Measurements from ENCODE around the gene RNGTT. TPM values are rescaled to one million over a fixed set of nuclear protein-coding genes. Genes with fewer than 3 reads are reported as not detected.

RNGTT gene
- total RNA-seq, 2 donors from 2014 or later, result 7.5 to 11.3 TPM

DNA sequence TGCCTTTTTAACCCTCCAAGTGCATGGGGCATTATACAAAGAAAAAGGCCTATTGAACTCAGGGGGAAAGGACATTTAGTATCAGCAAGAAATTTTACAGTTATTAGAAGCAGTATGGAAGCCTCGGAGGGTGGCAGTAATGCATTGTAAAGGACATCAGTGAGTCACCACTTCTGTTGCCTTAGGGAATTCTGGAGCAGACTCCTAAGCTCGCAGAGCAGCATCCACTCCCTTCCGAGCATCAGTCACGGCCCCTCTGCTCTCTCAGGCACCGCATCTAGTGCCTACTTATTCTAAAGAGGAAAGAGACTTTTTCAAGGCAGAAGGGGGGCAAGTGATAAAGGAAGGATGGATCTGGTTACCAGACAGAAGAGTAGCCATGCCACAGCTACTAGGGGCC lies 296.5 kb downstream of the RNGTT start:
- DNase-seq (ENCODE audit: low spot score), result no peak
- TF ChIP-seq, protein P1, sequence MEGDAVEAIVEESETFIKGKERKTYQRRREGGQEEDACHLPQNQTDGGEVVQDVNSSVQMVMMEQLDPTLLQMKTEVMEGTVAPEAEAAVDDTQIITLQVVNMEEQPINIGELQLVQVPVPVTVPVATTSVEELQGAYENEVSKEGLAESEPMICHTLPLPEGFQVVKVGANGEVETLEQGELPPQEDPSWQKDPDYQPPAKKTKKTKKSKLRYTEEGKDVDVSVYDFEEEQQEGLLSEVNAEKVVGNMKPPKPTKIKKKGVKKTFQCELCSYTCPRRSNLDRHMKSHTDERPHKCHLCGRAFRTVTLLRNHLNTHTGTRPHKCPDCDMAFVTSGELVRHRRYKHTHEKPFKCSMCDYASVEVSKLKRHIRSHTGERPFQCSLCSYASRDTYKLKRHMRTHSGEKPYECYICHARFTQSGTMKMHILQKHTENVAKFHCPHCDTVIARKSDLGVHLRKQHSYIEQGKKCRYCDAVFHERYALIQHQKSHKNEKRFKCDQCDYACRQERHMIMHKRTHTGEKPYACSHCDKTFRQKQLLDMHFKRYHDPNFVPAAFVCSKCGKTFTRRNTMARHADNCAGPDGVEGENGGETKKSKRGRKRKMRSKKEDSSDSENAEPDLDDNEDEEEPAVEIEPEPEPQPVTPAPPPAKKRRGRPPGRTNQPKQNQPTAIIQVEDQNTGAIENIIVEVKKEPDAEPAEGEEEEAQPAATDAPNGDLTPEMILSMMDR (IDR thresholded peaks at IDR 0.05), result no peak
- Histone ChIP-seq H3K36me3 (no peaks in the 10 kb centered on the region), H3K4me1 (no peaks in the 10 kb centered on the region), H3K27ac (no peak overlapping the region), H3K4me3 (no peak overlapping the region), H3K9me3 (peaks cover 0 to 29% of the 10 kb centered on the region in 2 donors), H3K27me3 (no peaks in the 10 kb centered on the region)

DNA sequence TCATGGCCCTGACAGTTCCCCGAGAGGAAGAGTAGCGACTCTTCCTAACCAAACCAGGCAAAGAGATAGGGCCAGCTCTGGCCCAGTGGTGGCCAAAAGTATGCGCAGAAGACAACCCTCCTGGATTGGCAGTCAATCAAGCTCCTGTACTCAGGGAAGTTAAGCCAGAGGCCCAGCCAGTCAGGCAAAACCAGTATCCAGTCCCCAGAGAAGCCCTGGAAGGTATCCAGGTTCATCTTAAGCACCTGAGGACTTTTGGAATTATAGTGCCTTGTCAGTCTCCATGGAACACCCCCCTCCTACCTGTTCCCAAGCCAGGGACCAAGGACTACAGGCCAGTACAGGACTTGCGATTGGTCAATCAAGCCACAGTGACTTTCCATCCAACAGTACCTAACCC lies 298.3 kb downstream of the RNGTT start:
- Histone ChIP-seq H3K36me3 (no peaks in the 10 kb centered on the region), H3K27ac (no peak overlapping the region), H3K4me1 (no peaks in the 10 kb centered on the region), H3K4me3 (no peak overlapping the region), H3K9me3 (peaks cover 0 to 26% of the 10 kb centered on the region in 2 donors), H3K27me3 (no peaks in the 10 kb centered on the region)
- TF ChIP-seq, protein P1 (IDR thresholded peaks at IDR 0.05), result no peak
- DNase-seq (ENCODE audit: low spot score), result no peak

DNA sequence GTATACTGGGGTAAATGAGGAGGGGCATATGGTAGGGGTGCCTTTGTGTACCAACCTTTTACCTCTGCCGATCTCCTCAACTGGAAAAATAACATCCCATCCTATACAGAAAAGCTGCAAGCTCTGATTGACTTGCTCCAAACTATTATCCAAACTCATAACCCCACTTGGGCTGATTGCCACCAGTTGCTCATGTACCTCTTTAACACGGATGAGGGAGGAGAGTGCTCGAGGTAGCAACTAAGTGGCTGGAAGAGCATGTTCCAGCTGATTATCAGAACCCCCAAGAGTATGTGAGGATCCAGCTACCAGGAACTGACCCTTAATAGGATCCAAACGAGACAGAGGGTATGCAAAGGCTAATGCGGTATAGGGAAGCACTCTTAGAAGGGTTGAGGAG lies 299.6 kb downstream of the RNGTT start:
- Histone ChIP-seq H3K36me3 (no peaks in the 10 kb centered on the region), H3K27ac (no peak overlapping the region), H3K4me3 (no peak overlapping the region), H3K27me3 (no peaks in the 10 kb centered on the region), H3K9me3 (peaks cover 0 to 29% of the 10 kb centered on the region in 2 donors), H3K4me1 (no peaks in the 10 kb centered on the region)
- TF ChIP-seq, protein P1 (IDR thresholded peaks at IDR 0.05), result no peak
- DNase-seq (ENCODE audit: low spot score), result no peak

DNA sequence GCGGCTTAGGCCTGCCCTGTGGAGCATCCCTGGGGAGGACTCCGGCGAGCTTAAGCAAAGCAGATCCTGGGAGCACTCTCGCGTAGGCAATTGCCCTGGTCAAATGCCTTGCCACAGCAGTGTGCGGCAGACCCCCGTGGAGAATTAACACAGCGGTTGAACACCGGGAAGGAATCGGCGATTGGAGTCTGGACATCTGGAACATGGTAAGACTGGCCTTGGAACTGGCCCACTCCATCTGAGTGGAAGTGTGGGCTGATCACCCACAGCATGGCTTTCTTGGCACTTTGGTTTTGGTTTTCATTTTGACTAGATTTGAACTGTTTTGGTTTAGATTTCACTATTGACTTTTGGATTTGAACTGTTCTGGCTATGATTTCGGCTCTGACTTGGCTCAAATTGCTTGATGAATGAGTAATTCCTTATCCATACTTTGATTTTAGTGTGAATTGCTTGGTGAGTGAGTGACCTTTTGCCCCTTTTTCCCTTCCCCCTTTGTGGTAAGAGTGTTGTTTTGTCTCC lies 300.7 kb downstream of the RNGTT start:
- Histone ChIP-seq H3K4me1 (no peaks in the 10 kb centered on the region), H3K9me3 (peaks cover 0 to 33% of the 10 kb centered on the region in 2 donors), H3K27me3 (no peaks in the 10 kb centered on the region), H3K27ac (no peak overlapping the region), H3K36me3 (no peaks in the 10 kb centered on the region), H3K4me3 (no peak overlapping the region)
- TF ChIP-seq, protein P1 (IDR thresholded peaks at IDR 0.05), result no peak
- DNase-seq (ENCODE audit: low spot score), result no peak

DNA sequence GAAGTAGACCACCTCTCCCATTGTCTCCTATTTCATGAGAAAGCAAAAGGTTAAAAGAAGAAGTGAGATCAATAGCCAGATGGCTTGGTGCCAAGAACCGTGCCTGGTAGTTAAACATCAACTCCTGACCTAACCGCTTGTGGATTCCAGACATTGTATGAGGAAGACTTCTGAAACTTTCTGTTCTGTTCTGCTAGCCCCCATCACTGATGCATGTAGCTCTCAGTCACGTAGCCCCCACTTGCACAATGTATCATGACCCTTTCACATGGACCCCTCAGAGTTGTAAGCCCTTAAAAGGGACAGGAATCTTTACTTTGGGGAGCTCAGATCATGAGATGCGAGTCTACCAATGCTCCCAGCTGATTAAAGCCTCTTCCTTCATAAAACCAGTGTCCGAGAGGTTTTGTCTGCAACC lies 301.2 kb downstream of the RNGTT start:
- TF ChIP-seq, protein P1 (IDR thresholded peaks at IDR 0.05), result no peak
- peaks cover 0 to 38% of the 10 kb centered on the region in 2 donors for H3K9me3 ChIP-seq

DNA sequence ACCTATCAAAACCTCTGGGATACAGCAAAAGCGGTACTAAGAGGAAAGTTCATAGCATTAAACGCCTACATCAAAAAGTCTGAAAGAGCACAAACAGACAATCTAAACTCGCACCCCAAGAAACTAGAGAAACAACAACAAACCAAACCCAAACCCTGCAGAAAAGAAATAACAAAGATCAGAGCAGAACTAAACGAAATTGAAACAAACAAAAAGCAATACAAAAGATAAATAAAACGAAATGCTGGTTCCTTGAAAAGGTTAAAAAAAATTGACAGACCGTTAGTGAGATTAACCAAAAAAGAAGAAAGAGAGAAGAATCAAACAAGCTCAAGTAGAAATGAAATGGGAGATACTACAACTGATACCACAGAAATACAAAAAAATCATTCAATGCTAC lies 302.3 kb downstream of the RNGTT start:
- H3K27me3 ChIP-seq, result no peaks in the 10 kb centered on the region
- H3K36me3 ChIP-seq, result no peaks in the 10 kb centered on the region
- H3K9me3 ChIP-seq, result peaks cover 0 to 40% of the 10 kb centered on the region in 2 donors
- no peaks in the 10 kb centered on the region for H3K4me1 ChIP-seq
- TF ChIP-seq, protein P1 (IDR thresholded peaks at IDR 0.05), result no peak
- H3K27ac ChIP-seq, result no peak overlapping the region
- H3K4me3 ChIP-seq, result no peak overlapping the region
- DNase-seq (ENCODE audit: low spot score), result no peak

More for the DNA sequence above, 301.2 kb downstream of the RNGTT start:
- DNase-seq (ENCODE audit: low spot score), result no peak
- no peaks in the 10 kb centered on the region for H3K27me3 ChIP-seq
- no peak overlapping the region for H3K4me3 ChIP-seq
- no peaks in the 10 kb centered on the region for H3K4me1 ChIP-seq
- H3K27ac ChIP-seq, result no peak overlapping the region
- H3K36me3 ChIP-seq, result no peaks in the 10 kb centered on the region
